AG04449 (cell line): ENCODE data around the gene THRB.

Source experiments
- CTCF ChIA-PET: fragments of 350-600 bp; formaldehyde crosslinking; extraction: SDS; loops from one replicate; lab custom pipeline; 2021; ENCODE audit warnings: antibody characterized with exemption; lab: Yijun Ruan, JAX
- POLR2A ChIA-PET: fragments of 400-600, 350-600 bp; formaldehyde crosslinking; extraction: SDS; loops from one replicate; lab custom pipeline; 2020; ENCODE audit warnings: antibody characterized with exemption, inconsistent platforms; lab: Yijun Ruan, JAX
- DNase-seq: peaks from one replicate; pipeline ENCODE4 v3.0.0-alpha.2; 2010; ENCODE audit warnings: low read depth, low spot score
- H3K4me3 ChIP-seq: 2 replicates; pipeline ENCODE4 v1.5.1; 2011; ENCODE audit warnings: low read depth, mild to moderate bottlenecking, control low read depth, low read length
- TF ChIP-seq, protein P1 (sequence below): IDR thresholded peaks from one replicate; pipeline ENCODE4 v1.5.1; 2011; ENCODE audit warnings: mild to moderate bottlenecking, moderate library complexity, low read length, control low read depth, inconsistent platforms; ENCODE audit not compliant: insufficient read depth; ENCODE audit errors: missing control alignments

Gene THRB

DNA sequence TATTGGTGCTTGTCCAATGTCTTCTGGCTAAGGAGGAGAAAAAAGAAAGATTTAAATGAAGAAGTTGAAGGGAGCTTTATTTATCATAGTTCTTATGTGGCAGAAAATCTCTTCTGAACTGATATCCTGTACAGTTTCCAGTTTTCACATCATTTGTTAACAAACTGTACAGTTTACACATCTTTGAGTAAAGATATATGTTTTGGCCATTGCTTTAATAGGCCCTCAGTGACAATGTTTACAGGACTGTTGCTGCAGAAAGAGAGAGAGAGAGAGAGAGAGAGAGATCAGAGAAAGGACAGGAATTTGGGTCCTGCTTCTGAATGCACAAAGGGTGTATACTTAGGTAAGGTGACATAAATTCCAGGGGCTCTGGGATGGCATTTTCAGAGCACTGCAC, 361.2 kb downstream of the THRB start:
- DNase-seq = no peak
- ChIA-PET CTCF (no interaction called here), POLR2A (no interaction called here)
- no peak overlapping the region for H3K4me3 ChIP-seq
- TF ChIP-seq, protein P1, sequence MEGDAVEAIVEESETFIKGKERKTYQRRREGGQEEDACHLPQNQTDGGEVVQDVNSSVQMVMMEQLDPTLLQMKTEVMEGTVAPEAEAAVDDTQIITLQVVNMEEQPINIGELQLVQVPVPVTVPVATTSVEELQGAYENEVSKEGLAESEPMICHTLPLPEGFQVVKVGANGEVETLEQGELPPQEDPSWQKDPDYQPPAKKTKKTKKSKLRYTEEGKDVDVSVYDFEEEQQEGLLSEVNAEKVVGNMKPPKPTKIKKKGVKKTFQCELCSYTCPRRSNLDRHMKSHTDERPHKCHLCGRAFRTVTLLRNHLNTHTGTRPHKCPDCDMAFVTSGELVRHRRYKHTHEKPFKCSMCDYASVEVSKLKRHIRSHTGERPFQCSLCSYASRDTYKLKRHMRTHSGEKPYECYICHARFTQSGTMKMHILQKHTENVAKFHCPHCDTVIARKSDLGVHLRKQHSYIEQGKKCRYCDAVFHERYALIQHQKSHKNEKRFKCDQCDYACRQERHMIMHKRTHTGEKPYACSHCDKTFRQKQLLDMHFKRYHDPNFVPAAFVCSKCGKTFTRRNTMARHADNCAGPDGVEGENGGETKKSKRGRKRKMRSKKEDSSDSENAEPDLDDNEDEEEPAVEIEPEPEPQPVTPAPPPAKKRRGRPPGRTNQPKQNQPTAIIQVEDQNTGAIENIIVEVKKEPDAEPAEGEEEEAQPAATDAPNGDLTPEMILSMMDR = no peak

DNA sequence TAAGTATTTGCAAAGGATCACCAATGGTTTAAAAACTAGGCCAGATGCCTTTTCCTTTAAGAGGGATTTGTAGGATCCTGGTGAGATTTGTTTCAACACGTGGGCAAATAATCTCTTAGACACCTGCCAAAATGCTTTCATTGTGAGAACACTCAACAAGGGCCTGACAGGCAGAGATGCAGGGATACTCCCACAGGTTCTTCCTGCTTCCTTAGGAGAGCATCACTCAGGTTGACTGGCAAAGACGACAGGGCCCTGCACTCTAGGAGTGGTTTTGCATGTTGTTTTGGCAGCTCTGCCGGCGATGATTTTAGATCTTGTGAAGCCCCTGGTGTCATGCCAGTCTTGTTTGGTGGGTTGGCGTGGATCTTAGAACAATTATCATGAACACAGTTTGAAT, 365.1 kb downstream of the THRB start:
- ChIA-PET POLR2A (no interaction called here), CTCF (no interaction called here)
- no peak for DNase-seq
- TF ChIP-seq, protein P1 = no peak
- no peak overlapping the region for H3K4me3 ChIP-seq

DNA sequence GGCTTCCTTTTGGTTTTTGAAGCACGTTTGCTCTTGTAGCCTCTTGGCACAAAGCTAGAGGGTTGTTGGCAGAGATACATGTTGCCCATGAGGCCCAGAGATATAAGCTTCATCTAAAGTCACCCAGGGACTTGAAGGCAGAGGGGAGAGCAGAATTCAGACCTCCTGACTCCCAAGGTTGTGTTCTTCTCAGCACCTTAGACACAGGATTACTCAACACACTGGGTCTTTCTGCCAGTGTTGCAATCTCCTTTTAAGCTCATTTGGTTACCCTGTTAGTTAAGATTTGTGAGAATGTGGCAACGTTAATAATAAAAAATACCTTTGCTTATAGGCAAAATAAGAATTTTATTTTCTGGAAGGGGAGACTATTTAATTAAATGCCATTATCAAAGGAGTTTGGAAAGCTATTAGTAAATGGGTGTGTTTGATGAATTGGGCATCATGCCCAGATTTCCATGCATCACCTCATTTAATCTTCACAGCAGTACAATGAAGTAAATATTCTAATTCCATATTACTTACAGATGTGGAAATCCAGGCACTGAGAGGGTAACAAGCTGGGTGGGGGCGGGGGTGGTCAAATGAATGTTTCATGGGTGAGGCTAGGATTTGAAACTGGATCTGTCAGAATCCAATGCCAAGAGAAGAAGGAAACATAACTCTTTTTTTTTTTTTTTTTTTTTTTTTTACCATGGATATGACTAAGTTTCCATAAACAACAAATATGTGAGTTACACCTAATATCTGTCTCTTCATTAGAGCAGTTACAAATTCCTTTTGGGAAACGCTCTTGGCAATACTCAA, 366.2 kb downstream of the THRB start:
- no peak for DNase-seq
- CTCF ChIA-PET = interaction anchor here (0.7 to 1.2 kb wide), 2 partner anchors 21 to 240 kb away, joined by 3 read pairs; no protein-coding TSS in a partner anchor
- H3K4me3 ChIP-seq = no peak overlapping the region
- TF ChIP-seq, protein P1 = no peak
- POLR2A ChIA-PET = no interaction called here

DNA sequence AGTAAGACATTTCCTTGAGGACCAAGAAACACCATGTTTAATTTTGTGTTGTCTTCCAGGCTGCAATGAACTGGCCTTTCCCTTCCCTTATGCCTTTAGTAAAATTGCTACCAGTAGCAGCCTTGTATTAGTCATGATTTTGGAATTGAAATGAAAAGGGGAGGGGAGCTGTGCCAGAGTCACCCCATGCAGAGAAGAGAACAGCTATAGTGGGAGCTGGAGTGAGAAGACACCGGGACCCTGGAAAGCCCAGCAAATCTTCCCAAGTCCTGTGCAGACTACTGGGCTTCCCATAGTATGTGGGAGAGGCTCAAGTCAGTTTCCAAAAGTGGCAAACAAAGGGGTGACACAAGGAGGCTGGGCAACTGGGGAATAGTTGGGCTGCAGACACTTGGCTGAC, 371.1 kb downstream of the THRB start:
- CTCF ChIA-PET = interaction anchor here (1.2 kb wide), 1 partner anchor 62 kb away, joined by 3 read pairs; no protein-coding TSS in a partner anchor
- POLR2A ChIA-PET = interaction anchor here (0.9 kb wide), 1 partner anchor 13 kb away, joined by 3 read pairs; no protein-coding TSS in a partner anchor
- no peak overlapping the region for H3K4me3 ChIP-seq
- TF ChIP-seq, protein P1 = no peak
- no peak for DNase-seq

DNA sequence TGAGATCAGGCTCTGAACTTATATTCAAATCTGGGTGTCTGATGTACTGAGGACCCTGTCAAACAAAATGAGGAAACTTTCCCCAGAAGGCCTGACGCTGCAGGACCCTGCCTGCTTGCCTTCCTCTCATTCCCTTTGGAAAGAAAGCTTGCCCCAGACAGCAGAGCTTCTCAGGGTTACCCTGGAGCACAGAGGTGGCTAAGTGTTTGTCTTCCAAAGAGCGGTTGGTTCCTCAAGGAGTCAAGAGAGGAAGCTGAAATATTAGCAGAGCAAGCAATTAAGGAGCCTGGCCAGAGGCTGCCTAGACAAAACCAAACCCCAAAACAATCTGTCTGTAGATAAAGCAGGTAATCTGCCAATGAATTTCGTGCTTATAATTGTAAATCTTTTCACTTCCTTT, 374.2 kb downstream of the THRB start:
- no peak for DNase-seq
- POLR2A ChIA-PET = no interaction called here
- TF ChIP-seq, protein P1 = no peak
- H3K4me3 ChIP-seq = no peak overlapping the region
- CTCF ChIA-PET = no interaction called here

DNA sequence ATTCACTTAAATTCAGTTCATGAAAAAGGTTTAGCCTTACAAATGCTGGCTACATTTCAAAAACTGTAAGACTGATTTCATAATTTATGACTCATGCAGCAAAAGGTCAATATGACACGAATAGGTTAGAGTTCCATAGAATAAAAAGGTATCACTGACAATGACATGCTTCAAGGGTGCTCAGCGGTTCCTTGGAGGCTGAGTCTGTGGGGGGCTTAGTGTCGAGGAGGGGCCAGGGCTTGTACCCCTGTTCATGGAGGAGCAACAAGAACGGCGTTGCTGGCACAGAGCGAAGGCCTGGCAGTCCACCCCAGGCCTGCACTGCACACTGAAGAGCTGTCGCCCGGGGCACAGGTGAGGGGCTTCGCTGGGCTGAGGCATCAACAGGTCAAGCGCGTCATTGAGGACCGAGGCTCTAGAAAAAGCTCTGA, 375.3 kb downstream of the THRB start:
- no peak overlapping the region for H3K4me3 ChIP-seq
- TF ChIP-seq, protein P1 = no peak
- DNase-seq = no peak
- ChIA-PET CTCF (no interaction called here), POLR2A (no interaction called here)
